NCI-H748 (cell line): Measurements from ENCODE around the gene SF1.
A peak's percentile ranks its signal among the peaks of the same experiment; 100 is the strongest.

Experiments
- DNase-seq: peaks from one replicate; lab custom pipeline; 2025; ENCODE audit not compliant: unreplicated experiment; lab: John Stamatoyannopoulos, UW

SF1 gene

GRCh38 chr11:64801561-64802369 lies 23.4 kb upstream of the SF1 start:
- no peak for DNase-seq

- no peak for DNase-seq
Measured at GRCh38 chr11:64801158-64801464, 22.8 kb upstream of the SF1 start.

DNA sequence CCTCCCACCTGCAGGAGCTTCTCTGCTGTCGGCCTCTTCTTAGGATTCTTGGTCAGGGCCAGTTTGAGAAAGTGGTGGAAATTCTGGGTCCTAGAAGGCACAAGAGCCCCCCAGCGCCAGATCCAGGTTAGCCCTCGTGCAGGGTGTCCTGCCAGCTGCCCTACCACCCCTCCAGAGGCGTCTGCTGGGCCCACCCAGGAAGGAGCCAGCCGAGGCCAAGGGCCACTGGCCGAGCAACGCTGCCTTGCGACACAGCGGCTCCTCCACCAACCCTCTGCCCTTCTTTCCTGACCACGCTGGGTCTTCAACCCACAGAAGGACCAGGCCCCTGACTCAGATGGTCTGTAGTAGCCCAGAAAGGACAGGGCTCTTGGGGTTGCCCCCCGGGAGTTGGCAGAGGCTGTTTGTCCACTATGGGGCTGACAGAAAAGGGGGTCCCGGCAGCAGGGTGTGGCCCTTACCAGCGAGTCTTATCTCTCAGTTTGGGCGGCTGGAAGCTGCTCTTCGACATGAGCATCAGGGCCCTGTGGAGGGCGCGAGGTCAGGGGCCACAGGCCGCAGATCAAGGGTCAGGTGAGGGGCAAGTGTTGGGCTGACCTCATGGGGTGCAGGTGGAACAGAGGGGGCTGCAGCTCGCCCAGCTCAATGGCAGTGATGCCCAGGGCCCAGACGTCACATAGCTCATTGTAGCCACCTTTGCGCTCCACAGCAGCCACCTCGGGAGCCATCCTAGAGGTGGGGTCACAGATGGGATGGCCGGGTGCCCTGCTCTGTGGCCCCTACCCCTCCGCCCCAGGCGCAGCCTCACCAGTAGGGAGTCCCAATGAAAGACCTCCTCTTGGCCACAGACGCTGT lies 22.2 kb upstream of the SF1 start:
- DNase-seq = no peak

DNA sequence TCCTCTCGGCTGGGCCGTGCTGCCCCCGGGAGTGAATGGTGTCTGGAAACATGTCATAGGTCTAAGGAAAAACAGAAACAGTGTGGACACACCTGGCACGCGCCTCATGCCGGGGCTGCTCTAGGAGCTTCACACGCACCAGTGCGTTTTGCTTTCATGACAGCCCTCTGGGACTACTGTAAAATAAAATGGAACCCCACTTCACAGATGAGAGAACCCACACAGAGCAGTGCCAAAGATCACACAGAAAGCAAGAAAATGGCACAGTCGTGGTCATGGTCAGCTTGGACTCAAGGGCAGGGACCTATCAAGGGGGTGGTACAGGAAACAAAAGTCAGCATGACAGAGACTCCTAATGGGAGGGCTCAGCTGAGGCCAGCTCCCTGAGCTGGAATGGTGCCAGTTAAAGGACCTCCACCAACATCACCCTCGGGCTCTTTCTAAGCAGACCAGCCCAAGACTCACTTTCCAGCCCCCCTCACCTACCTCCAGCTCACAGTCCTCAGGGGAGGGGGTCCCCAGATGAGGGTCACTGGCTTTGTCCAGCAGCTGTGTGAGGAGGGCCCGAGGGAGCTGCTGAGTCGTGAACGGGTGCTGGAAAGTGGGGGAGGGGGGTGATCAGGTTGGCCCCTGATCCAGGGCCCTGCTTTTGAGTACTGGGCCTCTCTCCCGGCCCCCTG lies 21.4 kb upstream of the SF1 start:
- no peak for DNase-seq

DNA sequence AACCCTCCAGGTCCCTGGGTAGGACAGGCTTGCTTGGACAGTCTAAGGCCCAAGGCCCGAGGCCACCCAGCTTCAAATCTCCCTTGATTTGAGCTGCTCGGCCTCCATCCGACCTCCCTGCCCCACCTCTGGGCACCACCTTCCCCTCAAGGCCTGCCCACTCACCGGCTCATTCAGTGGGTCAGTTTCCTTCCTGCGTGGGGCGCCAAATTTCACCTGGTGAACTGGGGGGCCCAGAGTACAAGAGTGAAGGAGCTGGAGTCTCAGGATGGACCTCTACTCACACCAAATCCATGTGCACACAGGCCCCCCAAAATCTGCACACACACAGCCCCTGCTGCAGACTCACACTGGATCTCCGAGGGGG lies 20.9 kb upstream of the SF1 start:
- DNase-seq = no peak

DNA sequence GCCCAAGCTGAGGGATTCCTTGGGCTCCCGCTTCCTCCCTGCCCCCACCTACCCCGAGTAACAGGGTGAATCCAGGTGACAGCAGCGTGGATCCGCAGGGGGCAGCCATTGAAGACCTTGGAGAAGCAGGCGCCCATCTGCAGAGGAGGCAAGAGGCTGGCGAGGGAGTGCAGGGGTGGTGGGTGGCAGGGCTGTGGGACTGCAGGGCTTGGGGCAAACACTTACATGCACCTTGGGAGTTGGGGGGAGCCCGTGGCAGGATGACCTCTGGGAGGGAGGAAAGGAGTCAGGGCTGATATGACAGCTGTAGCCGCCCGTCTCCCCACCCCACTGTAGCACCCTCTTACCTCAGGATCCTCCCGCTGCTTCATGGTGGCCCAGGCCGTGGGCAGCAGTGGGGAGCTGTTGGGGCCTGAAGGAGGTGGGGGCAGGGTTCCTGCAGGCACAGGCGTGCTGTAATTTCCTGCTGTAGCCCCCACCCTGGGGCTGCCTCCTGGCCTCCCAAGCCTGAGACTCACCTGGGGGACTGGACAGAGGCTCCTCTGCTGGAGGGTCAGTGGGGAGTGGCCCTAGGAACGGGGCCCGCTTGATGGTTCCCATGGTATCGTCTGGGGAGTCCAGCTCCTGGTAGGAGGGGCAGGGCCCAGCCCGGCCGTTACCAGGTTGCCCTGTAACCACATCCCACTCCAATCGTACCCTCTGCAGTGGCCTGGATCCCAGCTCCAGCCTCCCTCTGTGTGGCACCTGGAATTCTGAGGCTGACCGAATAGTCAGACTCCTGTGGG lies 18.6 kb upstream of the SF1 start:
- no peak for DNase-seq

DNA sequence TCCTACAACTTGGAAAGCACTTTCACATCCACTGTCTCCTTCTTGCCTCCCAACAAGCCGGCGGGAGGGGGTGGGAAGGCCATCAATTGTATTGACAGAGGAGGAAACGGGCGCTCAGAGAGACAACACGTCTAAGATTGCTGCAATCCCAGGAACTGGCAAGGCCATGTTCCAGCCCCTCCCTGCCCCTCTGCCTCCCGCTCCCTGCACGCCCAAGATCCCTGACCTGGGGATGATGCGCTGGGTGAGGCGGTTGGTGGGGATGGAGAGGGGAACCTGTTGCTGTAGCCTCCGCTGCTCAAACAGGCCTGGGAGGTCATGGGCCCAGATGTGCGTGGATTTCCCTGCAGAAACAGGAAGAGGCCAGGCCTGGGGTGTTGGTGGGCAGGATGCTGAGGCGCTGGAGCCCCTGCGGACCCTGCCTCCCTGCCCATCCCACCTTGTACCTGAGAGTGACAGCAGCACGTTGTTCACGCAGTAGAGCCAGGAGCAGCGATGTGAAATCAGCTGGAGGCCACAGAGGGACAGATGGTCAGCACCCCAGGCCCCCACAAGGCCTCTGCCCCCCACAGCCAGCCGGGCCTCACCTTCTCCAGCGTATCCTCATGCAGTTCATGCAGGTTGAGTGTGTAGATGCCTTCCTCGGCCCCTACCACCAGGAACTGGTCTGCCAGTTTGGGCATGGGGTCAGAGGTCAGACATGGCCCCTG lies 17.9 kb upstream of the SF1 start:
- no peak for DNase-seq

DNA sequence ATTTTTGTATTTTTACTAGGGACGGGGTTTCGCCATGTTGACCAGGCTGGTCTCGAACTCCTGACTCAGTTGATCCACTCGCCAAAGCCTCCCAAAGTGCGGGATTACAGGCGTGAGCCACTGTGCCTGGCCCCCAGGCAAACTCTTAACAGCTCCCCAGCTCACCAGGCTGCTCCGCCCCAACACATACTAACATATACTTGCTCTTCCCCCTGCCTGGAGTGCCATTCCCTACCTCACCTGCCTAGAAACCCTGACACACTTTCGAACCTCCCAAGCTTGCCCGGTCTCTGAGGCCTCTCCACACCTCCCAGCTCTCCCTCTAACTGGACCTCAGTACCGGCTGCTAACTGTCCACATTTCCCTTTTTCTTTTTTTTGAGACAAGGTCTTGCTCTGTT lies 16.2 kb upstream of the SF1 start:
- DNase-seq = no peak

DNA sequence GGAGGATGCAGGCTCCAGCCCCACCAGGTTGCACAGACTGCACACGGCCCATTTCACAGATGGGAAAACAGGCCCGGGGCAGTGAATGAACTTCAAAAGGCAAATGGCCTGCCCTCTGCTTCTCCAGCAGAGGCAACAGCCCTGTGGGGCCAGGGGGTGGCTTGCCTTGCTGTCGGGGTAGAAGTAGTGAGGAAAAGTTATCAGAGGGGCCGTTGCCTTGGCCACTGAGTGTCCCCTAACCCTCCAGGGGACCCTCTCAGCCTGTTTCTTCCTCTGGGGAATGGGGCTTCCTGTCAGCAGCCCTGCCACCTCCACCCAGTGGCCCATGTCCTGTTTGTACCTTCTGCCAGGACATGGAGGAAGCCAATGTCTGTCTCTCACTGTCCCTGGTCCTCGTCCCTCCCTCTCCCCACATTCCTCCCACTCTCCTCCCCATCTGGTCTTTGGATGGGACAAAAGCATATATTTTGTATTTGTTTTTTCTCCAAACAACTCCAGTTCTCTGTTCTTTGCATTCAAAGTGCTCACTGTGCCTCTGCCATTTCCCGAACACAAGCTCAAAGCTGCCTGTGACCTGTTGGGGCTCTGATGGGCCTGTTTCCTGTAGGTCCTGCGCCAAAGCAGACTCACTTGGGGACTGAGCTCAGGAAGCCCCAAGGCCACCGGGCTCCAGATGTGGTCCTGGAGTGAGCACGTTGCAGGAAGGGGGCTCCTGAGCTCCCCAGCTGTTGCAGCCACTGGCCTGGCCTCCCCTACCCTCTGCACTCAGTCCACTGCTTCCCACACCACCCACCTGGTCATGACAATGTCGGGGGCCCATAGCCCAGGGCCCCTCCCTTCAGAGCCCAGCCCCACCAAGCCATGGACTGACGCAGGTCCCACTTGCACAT lies 15.2 kb upstream of the SF1 start:
- no peak for DNase-seq

DNA sequence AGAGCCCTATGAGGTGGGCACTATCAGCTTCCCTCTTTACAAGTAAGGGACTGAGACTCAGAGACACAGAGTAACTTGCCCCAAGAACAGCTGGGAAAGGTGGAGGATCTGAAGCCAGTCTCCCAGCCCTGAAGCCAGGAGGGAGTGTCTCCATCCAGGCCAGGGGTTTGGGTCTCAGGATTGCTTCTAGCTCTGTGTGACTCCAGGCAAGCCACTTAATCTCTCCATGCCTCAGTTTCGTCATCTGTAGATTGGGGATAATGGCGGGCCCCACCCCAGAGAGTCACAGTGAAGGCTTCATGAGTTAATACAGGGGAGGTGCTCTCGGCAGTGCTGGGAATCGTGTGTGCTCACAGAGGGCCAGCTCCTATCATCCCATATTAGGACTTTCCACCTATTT lies 14.1 kb upstream of the SF1 start:
- DNase-seq = no peak

DNA sequence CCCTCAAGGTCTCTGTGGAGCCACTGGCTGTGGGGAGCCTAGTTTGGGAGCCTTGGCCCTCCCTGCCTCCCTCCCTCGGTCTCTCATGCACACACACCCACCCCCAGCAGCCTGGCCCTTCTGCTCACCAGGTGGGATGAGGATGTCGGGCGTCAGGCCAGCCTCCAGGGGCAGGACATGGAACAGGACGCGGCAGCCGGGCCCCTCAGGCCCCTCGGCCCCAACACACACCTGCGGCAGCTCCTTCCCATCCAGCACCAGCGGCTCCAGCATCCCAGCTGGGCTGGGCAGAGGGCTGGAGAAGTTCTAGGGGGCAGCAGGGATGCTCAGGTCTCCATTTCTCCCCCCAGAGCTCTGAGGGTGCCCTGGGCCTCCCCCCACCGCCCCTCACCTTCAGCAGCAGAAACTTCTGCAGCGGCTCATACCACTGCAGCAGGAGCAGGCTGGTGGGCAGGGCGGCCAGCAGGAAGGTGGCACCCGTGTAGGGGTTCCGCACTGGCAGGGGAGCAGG lies 13.5 kb upstream of the SF1 start:
- no peak for DNase-seq

DNA sequence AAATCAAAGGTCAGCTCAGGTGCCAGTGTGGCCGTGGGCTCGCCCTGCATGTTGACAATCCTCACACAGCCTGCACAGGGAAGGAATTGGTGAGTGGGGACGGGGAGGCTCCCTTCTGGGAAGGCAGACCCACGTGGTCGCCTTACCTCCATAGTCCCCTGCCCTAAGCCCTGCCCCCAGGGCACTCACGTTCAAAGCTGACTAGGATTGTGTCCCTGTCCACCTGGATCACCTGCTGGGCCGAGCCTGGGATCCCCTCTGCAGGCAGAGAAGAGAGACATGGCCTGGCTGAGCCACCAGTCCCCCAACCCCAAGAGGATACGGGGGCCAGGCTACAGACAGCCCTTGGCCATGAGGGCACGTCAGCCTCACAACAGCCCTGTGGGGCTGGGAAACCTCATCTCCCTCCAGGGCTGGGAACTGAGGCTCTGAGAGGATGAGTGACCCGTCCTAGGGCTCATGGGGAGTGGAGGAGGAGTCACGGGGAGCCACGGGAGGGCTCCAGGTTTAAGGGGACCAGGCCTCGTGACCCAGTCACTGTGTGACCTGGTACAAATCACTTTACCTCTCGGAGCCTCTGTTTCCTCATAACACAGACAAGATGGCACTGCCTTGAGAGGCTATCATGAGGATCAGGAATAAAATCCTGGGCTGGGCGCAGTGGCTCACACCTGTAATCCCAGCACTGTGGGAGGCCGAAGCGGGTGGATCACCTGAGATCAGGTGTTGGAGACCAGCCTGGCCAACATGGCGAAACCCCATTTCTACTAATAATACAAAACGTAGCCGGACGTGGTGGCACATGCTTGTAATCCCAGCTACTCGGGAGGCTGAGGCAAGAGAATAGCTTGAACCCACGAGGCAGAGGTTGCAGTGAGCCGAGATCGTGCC lies 12.1 kb upstream of the SF1 start:
- no peak for DNase-seq

- no peak for DNase-seq
Measured at GRCh38 chr11:64789331-64790204, 11.2 kb upstream of the SF1 start.

- DNase-seq = no peak
Measured at GRCh38 chr11:64788321-64789215, 10.2 kb upstream of the SF1 start.

DNA sequence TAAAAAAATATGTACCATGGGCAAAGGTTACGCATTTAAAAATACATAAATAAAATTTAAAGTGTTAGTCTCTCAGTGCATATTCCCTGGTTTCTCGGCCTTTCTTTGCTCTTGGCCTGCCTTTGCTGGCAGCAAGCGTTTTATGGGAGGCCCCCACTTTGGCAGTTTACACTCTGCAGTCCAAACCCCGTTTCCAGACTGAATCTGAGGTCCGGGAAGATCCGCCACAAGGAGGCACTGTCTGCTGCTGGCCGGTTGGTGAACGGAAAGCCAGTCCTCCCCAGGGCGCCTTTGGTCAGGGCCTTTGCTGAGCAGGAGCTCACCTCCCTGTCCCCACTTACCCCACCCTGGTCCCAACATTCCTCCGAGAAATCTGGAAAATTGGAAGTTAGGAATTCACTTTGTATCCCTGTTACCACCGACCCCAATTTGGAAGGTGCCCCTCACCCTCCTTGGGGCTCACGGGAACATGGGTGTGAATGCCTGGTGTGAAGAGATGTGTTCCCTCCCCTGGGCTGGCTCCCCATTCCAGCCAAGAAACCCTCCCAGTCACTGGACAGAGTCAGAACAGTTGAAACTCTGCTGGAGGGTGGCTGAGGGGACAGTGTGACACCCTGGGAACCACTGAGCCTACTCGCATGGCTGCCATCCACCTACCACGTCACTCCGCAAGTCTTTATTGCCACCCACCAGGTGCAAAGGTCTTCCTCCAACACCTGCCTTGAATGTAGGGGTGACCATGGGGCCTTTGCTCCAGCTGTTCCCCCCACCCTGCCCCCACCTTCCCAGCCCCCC lies 9.4 kb upstream of the SF1 start:
- DNase-seq = peak; percentile 23

DNA sequence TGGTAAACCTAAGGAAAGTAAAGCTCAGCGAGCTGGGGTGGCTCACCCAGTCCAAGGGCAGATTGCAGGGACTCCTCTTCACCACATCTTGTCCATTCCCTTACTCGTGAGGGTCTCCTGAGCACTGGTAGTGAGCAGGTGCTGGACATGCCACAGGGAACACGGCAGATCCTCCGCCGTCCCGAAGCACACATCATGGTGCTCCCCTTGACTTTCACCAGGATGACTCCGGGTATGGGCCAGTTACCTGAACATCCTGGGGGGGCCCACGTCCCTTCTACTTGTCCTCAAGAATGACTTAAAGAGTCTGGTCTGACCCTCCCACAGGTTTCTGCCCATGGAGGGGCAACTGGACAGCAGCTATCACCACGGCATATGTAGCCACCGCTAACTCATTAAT lies 8.0 kb upstream of the SF1 start:
- no peak for DNase-seq
